Memory B cell (primary cell): ENCODE results near the gene TENM4.

Source experiments
- ATAC-seq: fragments of 150-1000 bp; cut with Tn5 transposase; 2 replicates; pipeline ENCODE4 v1.10.0; 2021; ENCODE audit warnings: low read depth, mild to moderate bottlenecking, moderate library complexity
- DNase-seq, 2 donors: peaks; one replicate each; pipeline ENCODE4 v3.0.0; 2022; ENCODE audit warnings: low spot score in 2 of 2
- H3K27ac Mint-ChIP-seq: one replicate; pipeline ENCODE4 v1.8.0; 2022; ENCODE audit warnings: mild to moderate bottlenecking, moderate library complexity, mixed read lengths
- H3K27me3 Mint-ChIP-seq: one replicate; pipeline ENCODE4 v1.8.0; 2022; ENCODE audit warnings: mixed read lengths
- H3K36me3 Mint-ChIP-seq: one replicate; pipeline ENCODE4 v1.8.0; 2022; ENCODE audit warnings: mild to moderate bottlenecking, mixed read lengths
- H3K4me1 Mint-ChIP-seq: one replicate; pipeline ENCODE4 v1.8.0; 2022; ENCODE audit warnings: mixed read lengths
- H3K4me3 Mint-ChIP-seq: one replicate; pipeline ENCODE4 v1.8.0; 2022; ENCODE audit warnings: mild to moderate bottlenecking, moderate library complexity, mixed read lengths
- H3K9me3 Mint-ChIP-seq: one replicate; pipeline ENCODE4 v1.8.0; 2022; ENCODE audit warnings: mixed read lengths

Gene TENM4

DNA sequence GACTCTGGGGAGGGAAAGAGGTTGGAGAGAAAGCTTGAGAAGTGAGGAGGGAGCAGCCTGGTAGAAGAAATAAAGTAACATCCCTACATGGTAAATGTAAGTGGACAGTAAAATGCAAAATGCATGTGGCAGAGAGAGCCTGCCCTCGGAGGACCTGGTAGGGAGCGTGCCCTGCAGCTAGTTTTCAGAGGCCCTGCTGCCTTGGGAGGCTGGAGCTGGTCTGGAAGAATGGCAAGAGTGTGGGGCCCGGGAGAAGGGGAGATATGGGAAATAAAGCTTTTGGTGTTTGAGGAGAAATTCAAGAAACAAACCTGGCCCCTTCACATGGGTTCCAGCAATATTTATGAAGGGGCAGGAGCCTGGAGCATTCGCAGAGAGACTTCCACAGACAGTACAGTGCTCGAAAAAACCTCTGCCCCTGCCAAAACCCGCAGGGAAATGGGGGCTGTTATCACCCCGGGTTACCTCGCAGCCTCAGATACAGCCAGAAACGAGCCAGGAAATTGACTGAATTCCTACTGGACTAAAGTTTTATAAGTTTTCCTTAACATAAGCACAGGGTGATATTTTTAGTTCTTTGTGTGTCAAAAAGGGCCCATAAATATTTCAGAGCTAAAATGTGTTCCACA, 363.0 kb downstream of the TENM4 start:
- H3K4me1 Mint-ChIP-seq: no peaks in the 10 kb centered on the region
- no peak for DNase-seq
- no peak for ATAC-seq
- H3K9me3 Mint-ChIP-seq: peaks cover 1% of the 10 kb centered on the region
- H3K27me3 Mint-ChIP-seq: peaks cover 3% of the 10 kb centered on the region
- H3K4me3 Mint-ChIP-seq: no peak overlapping the region
- no peak overlapping the region for H3K27ac Mint-ChIP-seq
- H3K36me3 Mint-ChIP-seq: no peaks in the 10 kb centered on the region

- Mint-ChIP-seq H3K27ac (no peak overlapping the region), H3K36me3 (no peaks in the 10 kb centered on the region), H3K9me3 (peaks cover 1% of the 10 kb centered on the region), H3K27me3 (peaks cover 2% of the 10 kb centered on the region), H3K4me3 (no peak overlapping the region), H3K4me1 (no peaks in the 10 kb centered on the region)
- ATAC-seq: no peak
- DNase-seq: no peak
Observed at GRCh38 chr11:79076526-79077115, 364.2 kb downstream of the TENM4 start.

- Mint-ChIP-seq H3K27ac (no peak overlapping the region), H3K27me3 (peaks cover 2% of the 10 kb centered on the region), H3K4me1 (no peaks in the 10 kb centered on the region), H3K9me3 (peaks cover 1% of the 10 kb centered on the region), H3K4me3 (no peak overlapping the region), H3K36me3 (no peaks in the 10 kb centered on the region)
- no peak for DNase-seq
- ATAC-seq: no peak
Observed at GRCh38 chr11:79074547-79074946, 366.3 kb downstream of the TENM4 start.

DNA sequence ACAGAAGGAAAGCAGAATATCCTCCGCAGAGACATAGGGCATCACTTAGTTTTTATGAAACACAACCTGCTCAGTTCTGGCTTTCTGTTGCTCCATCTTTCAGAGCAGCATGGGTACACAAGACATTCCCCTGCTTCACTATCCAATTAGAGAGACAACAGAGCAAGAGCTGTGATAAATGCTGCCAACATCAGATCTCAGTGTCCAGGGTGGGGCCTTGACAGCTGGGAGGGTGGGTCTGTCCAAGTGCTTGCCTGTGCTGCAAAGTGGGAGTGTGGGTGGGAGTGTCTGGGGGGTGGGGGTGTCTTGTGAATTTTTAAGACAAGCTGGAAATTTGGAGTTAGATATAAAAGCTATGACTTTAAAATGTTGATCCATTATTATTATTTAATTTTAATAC, 369.6 kb downstream of the TENM4 start:
- Mint-ChIP-seq H3K27me3 (peaks cover 5% of the 10 kb centered on the region), H3K4me1 (no peaks in the 10 kb centered on the region), H3K27ac (no peak overlapping the region), H3K9me3 (peaks cover under 1% of the 10 kb centered on the region), H3K4me3 (no peak overlapping the region), H3K36me3 (no peaks in the 10 kb centered on the region)
- ATAC-seq (no peak), DNase-seq (no peak)

- Mint-ChIP-seq H3K4me1 (no peaks in the 10 kb centered on the region), H3K4me3 (no peak overlapping the region)
- ATAC-seq: no peak
Observed at GRCh38 chr11:79070518-79070917, 370.3 kb downstream of the TENM4 start.

DNA sequence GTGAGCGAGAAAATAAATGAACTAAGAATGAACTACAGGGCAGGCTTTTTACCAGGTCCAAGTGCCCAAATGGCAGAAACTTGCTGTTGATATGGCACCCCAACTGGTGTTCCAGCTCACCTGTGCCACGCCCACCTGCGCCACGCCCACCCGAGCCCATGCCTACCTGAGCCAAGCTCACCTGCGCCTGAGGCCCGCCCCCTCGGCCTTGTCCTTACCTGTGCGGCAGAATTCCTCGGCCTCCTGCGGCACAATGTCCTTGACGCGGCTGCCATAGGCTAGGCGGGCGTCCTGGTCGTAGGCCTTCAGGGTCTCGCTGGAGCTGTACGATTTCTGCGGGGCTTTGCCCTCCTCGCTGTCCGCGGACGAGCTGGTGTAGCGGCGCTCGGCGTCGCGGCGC, 371.3 kb downstream of the TENM4 start:
- Mint-ChIP-seq H3K4me3 (no peak overlapping the region), H3K9me3 (no peaks in the 10 kb centered on the region), H3K27me3 (peaks cover 8% of the 10 kb centered on the region), H3K36me3 (no peaks in the 10 kb centered on the region), H3K4me1 (no peaks in the 10 kb centered on the region), H3K27ac (no peak overlapping the region)
- ATAC-seq (no peak), DNase-seq (no peak)

More at GRCh38 chr11:79070518-79070917, 370.3 kb downstream of the TENM4 start:
- Mint-ChIP-seq H3K27me3 (peaks cover 8% of the 10 kb centered on the region), H3K36me3 (no peaks in the 10 kb centered on the region), H3K27ac (no peak overlapping the region), H3K9me3 (no peaks in the 10 kb centered on the region)
- no peak for DNase-seq

GRCh38 chr11:79068356-79068755, 372.5 kb downstream of the TENM4 start:
- Mint-ChIP-seq H3K27me3 (peaks cover 8% of the 10 kb centered on the region), H3K4me3 (no peak overlapping the region), H3K27ac (no peak overlapping the region), H3K36me3 (no peaks in the 10 kb centered on the region), H3K9me3 (no peaks in the 10 kb centered on the region), H3K4me1 (no peaks in the 10 kb centered on the region)
- ATAC-seq (no peak), DNase-seq (no peak)

GRCh38 chr11:79067352-79067679, 373.5 kb downstream of the TENM4 start:
- H3K9me3 Mint-ChIP-seq: no peaks in the 10 kb centered on the region
- ATAC-seq: no peak
- DNase-seq: no peak
- peaks cover 6% of the 10 kb centered on the region for H3K27me3 Mint-ChIP-seq
- H3K36me3 Mint-ChIP-seq: no peaks in the 10 kb centered on the region
- no peak overlapping the region for H3K4me3 Mint-ChIP-seq
- H3K4me1 Mint-ChIP-seq: no peaks in the 10 kb centered on the region
- H3K27ac Mint-ChIP-seq: no peak overlapping the region

GRCh38 chr11:79066456-79067351, 374.1 kb downstream of the TENM4 start:
- Mint-ChIP-seq H3K4me3 (no peak overlapping the region), H3K36me3 (no peaks in the 10 kb centered on the region), H3K9me3 (no peaks in the 10 kb centered on the region), H3K27ac (no peak overlapping the region), H3K27me3 (peaks cover 6% of the 10 kb centered on the region), H3K4me1 (no peaks in the 10 kb centered on the region)
- DNase-seq (no peak), ATAC-seq (no peak)

- H3K27ac Mint-ChIP-seq: no peak overlapping the region
- H3K4me1 Mint-ChIP-seq: no peaks in the 10 kb centered on the region
- no peak for ATAC-seq
- peaks cover 4% of the 10 kb centered on the region for H3K27me3 Mint-ChIP-seq
- H3K36me3 Mint-ChIP-seq: no peaks in the 10 kb centered on the region
- no peak for DNase-seq
- H3K9me3 Mint-ChIP-seq: no peaks in the 10 kb centered on the region
- H3K4me3 Mint-ChIP-seq: no peak overlapping the region
Observed at GRCh38 chr11:79062814-79063762, 377.7 kb downstream of the TENM4 start.

DNA sequence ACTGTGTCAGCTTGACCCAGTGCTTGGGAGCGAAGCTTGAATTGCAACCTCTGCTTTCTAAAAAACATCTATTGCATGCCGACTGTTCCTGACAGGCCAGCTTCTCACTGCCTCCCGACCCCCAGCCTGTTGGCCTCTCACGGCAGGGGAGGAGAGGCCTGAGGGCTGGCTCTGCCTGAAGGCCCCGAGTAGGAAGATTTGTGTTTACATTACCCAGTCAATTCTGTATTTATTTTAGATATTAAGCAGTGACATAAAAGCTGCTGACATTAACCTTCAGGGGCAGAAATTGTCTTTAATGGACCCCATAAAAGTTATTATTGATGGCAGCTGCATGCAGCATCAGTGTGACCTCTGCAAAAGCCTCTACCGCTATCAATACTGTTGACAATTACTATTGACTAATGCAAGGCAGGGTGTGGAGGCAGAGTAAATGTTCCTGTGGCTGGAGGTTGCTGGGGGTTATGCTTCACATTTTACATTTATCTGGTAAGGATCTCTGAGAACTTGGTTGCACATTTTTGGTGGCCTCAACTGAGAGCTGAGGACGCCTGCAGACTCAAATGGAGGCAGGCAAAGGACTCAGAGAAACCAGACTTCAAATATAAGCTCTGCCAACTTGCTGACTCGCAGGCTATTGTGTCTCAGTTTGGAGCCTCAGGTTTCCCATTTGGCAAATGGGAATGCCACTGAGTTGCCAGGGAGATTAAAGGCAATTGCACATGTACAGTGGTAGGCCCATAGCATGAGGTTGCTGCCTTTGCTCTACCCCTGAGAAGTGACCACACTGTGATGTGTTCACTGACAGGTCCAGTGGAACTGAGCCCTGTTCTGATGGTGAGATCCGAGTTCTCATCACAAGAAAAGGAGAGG, 380.5 kb downstream of the TENM4 start:
- Mint-ChIP-seq H3K36me3 (no peaks in the 10 kb centered on the region), H3K9me3 (no peaks in the 10 kb centered on the region), H3K4me1 (no peaks in the 10 kb centered on the region), H3K27me3 (peaks cover 6% of the 10 kb centered on the region), H3K4me3 (no peak overlapping the region), H3K27ac (no peak overlapping the region)
- ATAC-seq (no peak), DNase-seq (no peak)

DNA sequence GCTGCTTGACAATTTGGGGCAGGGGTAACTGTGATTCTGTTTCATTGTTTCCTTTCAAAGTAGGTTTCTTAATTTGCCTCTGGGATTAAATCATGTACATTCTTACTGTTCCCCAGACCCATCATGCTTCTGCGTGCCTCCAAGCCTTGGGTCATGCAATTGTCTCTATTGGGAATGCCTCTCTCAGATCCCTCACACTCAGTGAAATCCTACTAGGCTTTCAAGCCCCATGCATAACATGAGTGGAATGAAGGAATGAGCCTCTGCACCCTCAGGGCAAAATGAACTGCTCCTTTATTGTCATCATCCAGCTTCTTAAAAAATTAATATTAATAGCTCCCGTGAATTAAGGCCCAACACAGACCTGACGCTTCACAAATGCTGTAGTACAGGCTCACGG, 381.7 kb downstream of the TENM4 start:
- H3K36me3 Mint-ChIP-seq: no peaks in the 10 kb centered on the region
- no peaks in the 10 kb centered on the region for H3K4me1 Mint-ChIP-seq
- DNase-seq (no peak), ATAC-seq (no peak)
- H3K9me3 Mint-ChIP-seq: no peaks in the 10 kb centered on the region
- H3K27ac Mint-ChIP-seq: no peak overlapping the region
- H3K27me3 Mint-ChIP-seq: peaks cover 6% of the 10 kb centered on the region
- no peak overlapping the region for H3K4me3 Mint-ChIP-seq
